ENCODE data around the gene TMTC1.

Gene TMTC1

DNA sequence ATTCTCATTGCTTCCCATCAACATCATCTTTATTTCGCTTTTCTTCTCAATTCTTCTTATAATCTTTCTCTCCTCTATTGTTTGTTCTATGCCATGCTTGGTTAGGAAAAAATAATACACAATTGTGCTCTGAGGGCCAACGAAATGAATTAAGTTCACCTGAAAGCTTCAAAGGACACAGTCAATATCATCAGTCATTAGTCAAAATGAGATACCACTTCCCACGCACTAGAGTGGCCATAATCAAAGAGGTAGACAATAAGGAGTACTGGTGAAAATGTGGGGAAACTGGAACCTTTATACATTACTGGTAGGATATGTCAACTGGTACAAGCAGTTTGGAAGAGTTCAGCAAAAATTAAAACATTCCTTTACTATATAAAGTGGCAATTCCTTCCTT is 91.5 kb downstream of the TMTC1 start:
- H3K4me3 ChIP-seq (ENCODE audit: low read length): no peak overlapping the region
- no peak for DNase-seq (ENCODE audit: low read depth, low spot score)

DNA sequence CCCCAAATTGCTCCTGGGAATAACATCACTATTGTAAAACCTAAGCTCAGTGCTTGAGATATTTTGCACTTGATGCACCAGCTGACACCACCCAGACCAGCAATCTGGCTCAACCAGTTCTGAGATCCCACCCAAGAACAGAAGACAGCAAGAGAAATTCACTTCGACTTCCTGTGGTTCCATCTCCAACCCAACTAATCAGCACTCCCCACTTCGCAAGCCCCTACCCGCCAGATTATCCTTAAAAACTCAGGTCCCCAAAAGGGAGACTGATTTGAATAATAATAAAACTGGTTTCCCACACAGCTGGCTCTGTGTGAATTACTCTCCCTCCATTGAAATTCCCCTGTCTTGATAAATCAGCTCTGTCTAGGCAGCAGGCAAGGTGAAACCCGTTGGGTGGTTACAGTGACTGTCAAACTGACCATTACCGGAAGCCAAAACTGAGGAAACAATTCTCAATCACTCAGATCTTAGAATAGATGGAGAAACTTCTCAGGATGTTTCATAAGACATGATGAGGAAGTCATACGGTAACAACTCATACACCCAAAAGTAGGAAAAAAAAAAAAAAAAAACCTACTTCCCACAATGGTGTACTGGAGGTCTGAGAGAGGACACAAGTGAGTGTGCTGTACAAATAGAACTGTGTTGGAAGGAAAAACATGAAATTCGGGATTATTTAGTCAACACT is 92.4 kb downstream of the TMTC1 start:
- no peak for DNase-seq (ENCODE audit: low read depth, low spot score)
- no peak overlapping the region for H3K4me3 ChIP-seq (ENCODE audit: low read length)

DNA sequence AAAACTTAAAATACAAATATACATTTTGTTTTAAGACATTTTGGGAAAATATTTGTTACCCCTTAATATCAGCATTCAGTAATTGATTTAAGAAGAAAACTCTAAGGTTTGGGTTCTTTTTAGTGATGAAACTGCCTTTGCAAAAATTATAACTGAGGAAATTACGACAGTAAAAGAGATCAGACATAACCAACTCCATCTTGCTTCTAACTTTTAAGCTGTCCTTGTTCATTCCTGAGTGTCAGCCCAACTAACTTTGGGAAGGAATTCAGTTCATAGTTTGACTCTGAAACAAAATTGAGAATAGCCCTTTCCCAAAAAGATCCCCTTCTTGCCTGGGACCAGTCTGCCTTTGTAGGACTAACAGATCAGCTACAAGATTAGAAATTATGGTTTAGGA is 93.0 kb downstream of the TMTC1 start:
- no peak for DNase-seq (ENCODE audit: low read depth, low spot score)
- H3K4me3 ChIP-seq (ENCODE audit: low read length): no peak overlapping the region

DNA sequence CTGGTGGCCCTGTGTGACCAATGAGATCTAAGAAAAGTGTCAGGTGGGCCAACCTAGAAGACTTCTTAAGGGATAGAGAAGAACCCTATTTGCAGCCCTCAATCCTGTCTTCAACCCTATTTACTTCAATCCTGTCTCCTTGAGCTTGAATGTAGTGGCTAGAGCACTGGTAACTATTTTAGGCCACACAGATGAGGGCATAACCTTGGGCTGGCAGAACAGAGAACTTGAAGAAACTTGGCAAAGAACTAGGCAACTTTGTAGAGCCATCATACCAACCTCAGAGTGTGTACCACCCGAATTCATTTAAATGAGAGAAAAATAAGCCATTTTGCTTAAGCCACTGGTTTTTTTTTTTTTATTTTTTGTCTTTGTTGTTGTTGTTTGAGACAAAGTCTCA is 94.8 kb downstream of the TMTC1 start:
- no peak for DNase-seq (ENCODE audit: low read depth, low spot score)
- H3K4me3 ChIP-seq (ENCODE audit: low read length): no peak overlapping the region

DNA sequence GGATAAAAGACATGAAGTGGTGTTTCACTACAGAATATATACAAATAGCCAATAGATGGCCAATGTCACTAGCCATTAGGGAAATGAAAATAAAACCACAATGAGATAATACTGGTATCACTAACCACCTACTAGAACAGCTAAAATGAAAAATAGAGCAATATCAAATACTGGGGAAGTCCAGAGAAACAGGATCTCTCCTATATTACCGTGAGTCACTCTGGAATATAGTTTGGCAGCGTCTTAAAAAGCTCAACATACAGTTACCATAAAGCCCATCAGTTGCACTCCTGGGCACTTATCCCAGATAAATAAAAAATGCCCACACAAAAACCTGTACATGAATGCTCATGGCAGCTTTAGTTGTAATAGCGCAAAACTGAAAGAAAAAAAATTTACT is 101.7 kb downstream of the TMTC1 start:
- DNase-seq (ENCODE audit: low read depth, low spot score): no peak
- H3K4me3 ChIP-seq (ENCODE audit: low read length): no peak overlapping the region

DNA sequence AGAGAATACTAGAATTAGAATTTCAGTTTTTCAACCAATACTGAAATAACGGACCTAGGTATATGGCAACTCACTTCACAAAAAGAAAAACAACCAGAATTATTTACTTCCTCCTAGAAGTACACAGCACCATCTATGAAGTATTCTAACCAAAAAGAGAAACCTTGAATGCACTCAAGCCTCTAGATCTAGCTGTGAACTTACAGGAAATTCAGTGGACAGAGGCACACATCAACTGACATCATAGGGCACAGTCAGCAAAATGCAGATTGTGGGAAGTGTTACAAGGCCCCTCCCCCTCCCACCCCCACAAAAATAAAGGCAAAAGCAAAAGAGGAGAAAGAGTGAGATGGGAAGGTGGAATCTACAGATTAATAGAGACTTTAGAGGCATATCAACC is 102.4 kb downstream of the TMTC1 start:
- no peak overlapping the region for H3K4me3 ChIP-seq (ENCODE audit: low read length)
- no peak for DNase-seq (ENCODE audit: low read depth, low spot score)

DNA sequence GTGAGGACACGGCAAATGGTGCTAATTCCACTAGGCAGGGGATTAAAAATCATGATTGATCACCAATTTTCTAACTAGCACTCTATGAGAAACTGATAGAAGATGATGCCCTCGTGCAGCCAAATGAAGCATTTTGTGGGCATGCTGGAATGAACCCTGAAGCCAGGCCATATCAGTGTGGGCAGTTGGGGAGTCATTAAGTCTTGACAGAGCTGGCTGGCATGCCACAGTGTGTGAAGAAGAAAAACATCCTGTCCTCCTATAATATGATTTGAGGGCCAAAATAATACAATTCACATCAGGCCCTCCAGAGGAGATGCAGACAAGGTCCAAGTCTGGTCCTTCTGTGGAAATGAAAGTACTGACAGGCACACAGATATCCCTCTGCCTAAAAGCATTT is 107.1 kb downstream of the TMTC1 start:
- H3K4me3 ChIP-seq (ENCODE audit: low read length): no peak overlapping the region
- DNase-seq (ENCODE audit: low read depth, low spot score): no peak

DNA sequence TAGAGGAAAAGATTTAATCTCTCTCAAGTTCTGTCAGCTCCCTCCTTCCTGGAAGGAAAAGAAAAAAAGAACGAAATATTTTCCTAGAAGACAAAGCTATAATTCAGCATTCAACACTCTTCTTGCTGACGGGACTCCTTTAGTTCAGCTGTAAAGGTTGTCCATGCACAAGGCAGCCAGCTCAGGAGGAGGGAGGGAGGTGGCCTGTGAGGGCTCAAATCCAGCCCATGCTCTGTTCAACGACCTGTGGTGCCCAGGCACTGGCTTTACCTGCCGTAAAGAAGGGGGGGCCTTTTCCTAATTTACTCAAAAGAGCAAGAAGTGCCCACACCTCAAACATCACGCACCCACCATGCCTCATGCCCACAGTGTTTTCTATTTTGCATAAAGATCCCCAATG is 109.3 kb downstream of the TMTC1 start:
- H3K4me3 ChIP-seq (ENCODE audit: low read length): no peak overlapping the region
- DNase-seq (ENCODE audit: low read depth, low spot score): no peak

DNA sequence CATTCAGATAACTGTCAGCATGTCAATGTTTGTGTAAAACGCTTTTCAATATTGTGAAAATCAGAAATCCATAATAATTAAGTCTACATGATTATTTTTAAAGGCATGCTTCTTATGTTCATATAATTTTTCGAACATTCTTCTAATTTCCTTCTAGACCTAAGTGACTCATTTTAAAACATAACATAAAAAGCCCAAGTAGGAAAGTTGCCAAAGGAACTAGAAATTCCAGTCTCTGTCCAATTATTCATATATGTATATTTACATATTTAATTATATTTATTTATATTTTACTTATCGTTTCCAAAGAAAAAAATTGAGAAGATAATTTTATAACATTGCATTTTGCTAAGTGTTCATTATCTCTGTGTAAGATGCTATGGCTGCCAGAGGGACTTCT is 110.4 kb downstream of the TMTC1 start:
- H3K4me3 ChIP-seq (ENCODE audit: low read length): no peak overlapping the region
- DNase-seq (ENCODE audit: low read depth, low spot score): no peak

DNA sequence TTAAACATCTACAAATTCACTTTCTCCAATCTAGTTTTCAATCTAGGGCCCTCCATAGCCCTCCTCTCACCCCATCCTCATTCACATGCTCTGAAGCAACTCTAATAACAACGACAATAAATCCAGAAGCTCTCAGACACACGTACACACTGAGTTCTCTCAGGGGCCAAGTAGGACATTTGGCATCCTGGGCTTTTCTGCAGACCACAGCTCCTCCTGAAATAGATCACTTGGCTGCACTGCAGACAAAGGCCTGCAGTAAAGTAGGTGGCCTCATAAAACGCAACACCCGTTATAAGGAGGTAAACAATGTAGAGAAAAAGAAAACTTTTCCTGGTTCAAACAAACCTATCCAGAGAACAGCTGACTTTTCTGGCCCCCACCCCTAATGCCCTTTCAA is 111.2 kb downstream of the TMTC1 start:
- H3K4me3 ChIP-seq (ENCODE audit: low read length): no peak overlapping the region
- no peak for DNase-seq (ENCODE audit: low read depth, low spot score)

DNA sequence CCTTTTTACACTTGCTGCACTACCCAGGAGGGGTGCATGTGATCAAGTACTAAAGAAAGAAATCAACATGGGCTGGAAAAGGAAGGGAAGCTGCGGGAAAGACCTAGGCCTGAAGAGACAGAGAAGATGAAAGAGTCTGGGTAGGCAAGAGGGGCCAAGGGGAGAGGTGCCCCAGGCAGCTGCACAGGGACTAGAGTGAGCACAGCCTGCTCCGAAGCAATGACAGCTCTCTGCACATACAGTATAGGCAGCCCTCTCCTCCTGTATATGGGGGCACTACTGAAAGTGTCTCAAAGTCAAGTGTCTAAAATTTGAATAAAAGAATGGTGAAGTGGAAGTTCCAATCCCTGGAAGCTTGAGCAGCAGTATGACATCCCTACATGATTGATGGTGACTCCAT is 112.0 kb downstream of the TMTC1 start:
- DNase-seq (ENCODE audit: low read depth, low spot score): no peak
- H3K4me3 ChIP-seq (ENCODE audit: low read length): no peak overlapping the region

DNA sequence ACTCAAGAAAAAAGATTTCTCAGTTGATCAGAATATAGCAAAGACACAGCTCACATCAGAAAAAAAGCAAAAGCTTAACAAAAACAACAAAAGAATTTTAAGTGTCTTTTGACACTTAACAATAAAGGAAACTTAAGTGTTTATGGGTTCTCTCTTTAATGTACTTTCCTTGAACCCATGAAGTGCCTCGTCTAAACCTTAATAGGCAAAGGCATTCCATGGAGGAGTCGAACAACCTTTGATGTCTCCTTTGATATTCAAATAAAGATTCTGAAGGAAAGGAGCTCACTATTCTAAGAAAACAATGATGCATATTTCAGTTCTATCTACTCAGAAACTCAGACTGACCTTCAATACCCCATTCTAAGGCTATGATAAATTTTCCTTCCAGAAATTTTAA is 116.7 kb downstream of the TMTC1 start:
- DNase-seq (ENCODE audit: low read depth, low spot score): no peak
- H3K4me3 ChIP-seq (ENCODE audit: low read length): no peak overlapping the region

DNA sequence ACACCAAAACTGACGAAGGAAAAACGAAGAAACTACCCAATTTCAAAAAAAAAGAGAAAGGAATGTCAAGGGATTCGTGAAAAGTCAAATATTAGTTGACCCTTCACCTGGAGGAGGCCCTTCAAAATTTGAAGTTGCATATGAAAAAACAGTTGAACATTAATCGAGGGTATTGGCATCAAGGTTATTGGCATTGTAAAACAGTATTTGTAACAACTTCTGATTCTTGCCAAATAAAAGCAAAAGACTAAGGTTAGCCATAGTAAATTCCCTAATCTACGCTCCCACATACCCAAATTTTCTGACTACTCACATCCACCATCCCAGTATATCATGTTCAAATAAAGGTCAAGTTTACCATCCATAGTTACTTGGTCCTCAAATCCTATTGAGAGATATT is 118.6 kb downstream of the TMTC1 start:
- H3K4me3 ChIP-seq (ENCODE audit: low read length): no peak overlapping the region
- DNase-seq (ENCODE audit: low read depth, low spot score): no peak

DNA sequence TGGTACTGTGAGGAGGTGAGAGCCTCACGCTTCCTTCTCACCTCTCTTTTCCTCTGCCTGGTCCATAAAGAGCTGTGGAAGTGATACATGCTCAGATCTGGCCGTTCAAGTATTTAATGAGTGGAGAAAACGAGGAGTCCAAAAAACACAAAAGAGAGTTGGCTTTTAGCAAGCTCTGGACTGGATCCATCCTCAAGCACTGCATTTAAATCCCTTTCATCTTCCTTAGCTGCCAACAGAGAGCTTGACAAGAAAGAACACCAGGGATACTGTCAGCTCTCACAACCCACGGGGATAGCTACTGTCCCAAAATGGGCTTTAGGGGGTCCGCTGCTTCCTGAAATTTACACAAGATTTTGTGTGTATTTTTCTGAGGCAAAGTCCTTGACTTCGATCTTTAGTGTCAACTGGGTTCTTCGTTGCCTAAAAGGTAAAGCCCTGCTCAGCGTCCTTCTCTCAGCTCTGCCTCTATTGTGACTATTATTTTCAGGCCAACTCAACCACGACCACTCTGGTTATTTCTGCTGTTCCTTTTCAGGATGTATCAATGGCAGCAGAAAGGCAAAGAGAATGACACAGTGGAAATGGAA is 120.9 kb downstream of the TMTC1 start:
- DNase-seq (ENCODE audit: low read depth, low spot score): no peak

DNA sequence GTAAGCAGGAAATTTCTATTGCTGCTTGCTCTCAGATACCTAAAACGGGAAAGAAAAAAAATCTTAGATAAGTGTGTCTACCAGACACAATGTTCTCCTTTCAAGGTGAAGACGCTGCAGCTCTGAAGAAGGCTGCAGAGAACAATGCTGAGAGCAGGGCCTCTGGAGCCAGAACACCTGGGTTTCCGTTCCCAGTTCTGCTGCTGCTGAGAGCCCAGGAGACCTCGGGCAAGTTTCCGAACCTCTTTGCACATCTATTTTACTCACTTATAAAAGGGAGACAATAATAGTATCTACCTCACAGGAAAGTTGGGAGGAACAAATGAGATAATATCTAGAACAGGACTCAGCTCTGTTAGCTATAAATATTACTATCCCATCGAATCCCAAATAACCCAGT is 122.9 kb downstream of the TMTC1 start:
- H3K4me3 ChIP-seq (ENCODE audit: low read length): no peak overlapping the region
- DNase-seq (ENCODE audit: low read depth, low spot score): no peak

More for the DNA sequence above, 120.9 kb downstream of the TMTC1 start:
- no peak overlapping the region for H3K4me3 ChIP-seq (ENCODE audit: low read length)

DNA sequence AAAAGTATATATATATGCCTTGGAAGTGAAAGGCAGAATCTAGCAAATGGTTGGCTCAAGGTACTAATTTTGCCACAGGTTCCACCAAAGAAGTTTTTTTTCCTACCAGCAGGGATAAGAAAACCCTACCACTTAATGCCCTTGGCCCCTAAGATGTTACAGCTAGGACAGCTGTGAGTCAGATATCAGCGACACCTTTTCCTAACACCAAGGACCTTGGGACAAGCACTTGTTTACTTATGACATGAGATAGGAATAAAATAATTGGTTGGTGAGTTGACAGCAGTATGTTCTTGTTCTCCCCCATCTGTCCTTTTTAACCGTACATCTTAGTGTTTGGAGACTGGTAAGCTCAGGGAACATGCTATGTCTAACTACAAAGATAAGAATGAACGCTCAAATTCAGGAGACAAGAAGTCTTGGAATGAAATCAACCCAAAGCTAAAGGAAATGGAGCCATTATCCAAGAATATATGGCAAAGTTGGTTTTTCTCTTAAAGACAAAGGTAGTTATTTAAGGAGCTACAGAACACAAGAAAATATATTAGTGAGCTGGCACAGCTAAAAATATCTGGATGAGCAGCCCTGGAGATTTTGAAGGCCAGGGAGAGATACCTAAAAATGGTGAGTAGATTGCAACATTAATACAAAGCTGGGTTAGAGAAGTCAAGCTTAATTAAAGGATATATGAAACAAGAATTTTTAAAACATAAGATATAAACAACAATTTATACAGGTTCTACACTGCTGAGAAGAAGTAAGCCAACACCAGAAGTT is 126.8 kb downstream of the TMTC1 start:
- no peak for DNase-seq (ENCODE audit: low read depth, low spot score)

DNA sequence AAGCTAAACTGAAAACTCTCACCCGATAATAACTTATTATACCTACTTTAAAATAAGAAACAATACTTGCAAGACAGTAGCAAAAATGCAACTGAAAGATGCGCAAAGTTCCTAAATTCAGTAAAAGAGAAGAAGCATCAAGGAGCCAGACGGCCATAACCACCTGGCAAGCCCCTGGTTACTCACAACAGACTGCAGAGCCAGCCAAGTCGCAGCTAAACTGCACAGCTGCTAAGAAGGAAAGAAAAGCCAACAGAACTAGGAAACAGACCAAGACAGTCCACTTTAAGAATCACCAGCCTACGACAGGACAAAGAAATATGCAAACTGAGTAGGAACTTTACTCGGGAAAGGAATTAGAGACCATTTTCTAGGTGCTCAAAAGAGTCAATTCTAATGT is 127.9 kb downstream of the TMTC1 start:
- DNase-seq (ENCODE audit: low read depth, low spot score): no peak

More for the DNA sequence above, 126.8 kb downstream of the TMTC1 start:
- no peak overlapping the region for H3K4me3 ChIP-seq (ENCODE audit: low read length)

DNA sequence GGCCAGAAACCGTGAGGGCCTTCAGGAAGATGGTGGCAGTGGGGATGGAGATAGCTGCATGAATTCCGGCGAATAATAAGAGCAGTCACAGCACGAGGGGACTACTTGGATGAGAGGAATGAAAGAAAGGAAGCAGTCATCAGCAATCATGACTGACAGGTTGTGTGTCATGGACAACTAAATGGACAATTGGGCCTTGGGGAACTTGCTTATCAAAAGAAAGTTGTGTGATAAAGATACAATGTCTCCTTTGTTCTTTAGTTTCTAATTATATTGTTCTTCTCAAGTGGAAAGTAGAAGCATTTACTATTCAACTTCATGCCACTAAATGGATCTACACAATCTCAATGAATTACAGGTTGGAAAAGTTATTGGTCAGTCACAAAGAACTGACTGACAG is 130.5 kb downstream of the TMTC1 start:
- H3K4me3 ChIP-seq (ENCODE audit: low read length): no peak overlapping the region
- DNase-seq (ENCODE audit: low read depth, low spot score): no peak

More for the DNA sequence above, 127.9 kb downstream of the TMTC1 start:
- no peak overlapping the region for H3K4me3 ChIP-seq (ENCODE audit: low read length)

DNA sequence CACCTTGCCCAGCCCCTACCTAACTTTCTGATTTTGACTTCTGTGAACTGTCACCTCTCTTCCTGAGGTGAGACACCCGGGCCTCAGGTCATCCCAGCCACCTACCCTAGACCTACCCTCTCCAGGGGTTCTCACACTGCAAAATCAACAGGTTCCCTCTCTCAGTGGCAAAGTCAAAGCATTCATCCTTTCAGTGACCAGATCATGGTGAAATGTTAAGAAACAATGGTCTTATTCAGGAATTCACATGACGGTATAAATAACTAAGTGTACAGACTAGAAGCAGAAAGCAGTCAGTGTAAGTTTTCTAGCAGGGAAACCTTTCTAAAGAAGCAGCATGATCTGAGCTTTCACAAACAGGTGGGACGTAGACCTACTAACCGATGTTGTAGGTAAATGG is 133.4 kb downstream of the TMTC1 start:
- no peak overlapping the region for H3K4me3 ChIP-seq (ENCODE audit: low read length)
- DNase-seq (ENCODE audit: low read depth, low spot score): no peak

DNA sequence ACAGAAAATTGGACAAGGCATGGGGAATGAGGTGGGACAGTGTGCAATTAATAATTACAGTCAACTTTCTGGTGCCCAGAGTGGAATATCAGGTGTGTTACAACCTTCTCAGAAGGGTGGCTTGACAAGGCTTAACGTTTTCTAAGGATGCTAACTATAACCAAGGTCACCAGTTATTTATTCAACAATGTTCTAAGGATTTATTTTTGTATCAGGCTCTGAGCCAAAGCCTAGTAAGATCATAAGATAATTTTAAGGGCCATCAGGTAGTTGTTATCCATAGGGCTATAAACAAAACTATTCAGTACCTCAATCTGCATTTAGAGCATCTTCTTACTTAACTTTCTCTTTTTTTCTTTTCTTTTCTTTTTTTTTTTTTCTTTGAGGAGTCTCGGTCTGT is 134.0 kb downstream of the TMTC1 start:
- no peak for DNase-seq (ENCODE audit: low read depth, low spot score)
- no peak overlapping the region for H3K4me3 ChIP-seq (ENCODE audit: low read length)
